ENCODE data around the gene SYT8.

DNA sequence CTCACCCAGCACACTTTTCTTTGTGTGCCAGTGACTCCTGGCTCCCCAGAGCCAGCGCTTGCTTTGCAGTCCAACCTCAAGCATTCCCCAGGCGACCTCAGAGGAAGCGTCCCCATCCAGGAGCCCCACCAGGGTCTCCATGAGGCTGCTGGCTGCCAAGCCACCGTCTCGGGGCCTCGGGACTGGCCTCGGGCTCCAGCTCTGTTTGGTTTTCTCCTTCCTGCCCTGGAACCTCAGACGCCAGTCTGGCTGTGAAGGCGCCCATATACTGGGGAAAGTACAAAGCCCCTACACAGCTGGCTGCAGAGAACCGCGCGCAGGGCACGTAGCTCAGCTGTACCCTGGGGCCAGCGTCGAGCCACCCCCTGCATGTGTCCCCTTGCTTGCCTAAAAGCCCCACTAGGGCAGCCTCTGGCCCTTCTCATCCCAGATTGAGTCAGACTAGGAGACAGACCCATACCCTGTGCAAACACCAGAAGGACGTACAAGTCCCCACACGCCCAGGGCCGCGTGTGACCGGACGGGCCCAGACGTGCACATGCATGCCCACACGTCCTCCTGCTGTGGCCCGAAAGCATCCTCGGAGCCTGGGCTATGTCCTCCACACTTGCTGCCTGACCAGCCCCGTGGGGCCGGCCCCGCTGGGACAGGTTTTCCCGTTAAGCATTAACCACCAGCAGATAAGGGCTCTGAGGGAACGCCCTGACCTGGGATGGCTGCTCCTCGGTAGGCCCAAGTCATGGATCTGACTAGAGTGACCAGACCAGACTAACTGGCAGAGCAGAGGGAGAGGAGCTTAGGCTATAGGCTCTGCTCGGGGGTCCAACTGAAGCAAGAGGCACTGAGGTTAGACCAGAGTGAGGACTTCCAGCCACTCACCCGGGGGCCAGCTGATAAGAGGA is 4.2 kb upstream of the SYT8 start:
- no peak for TF ChIP-seq POLR2A (IDR thresholded peaks at IDR 0.05)
- TF ChIP-seq, protein P1, sequence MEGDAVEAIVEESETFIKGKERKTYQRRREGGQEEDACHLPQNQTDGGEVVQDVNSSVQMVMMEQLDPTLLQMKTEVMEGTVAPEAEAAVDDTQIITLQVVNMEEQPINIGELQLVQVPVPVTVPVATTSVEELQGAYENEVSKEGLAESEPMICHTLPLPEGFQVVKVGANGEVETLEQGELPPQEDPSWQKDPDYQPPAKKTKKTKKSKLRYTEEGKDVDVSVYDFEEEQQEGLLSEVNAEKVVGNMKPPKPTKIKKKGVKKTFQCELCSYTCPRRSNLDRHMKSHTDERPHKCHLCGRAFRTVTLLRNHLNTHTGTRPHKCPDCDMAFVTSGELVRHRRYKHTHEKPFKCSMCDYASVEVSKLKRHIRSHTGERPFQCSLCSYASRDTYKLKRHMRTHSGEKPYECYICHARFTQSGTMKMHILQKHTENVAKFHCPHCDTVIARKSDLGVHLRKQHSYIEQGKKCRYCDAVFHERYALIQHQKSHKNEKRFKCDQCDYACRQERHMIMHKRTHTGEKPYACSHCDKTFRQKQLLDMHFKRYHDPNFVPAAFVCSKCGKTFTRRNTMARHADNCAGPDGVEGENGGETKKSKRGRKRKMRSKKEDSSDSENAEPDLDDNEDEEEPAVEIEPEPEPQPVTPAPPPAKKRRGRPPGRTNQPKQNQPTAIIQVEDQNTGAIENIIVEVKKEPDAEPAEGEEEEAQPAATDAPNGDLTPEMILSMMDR (IDR thresholded peaks at IDR 0.05 in 4 of 5, conservative IDR thresholded peaks at IDR 0.05 in 1 of 5) = no peak

Data from gastrocnemius medialis (tissue), 4 donors.